Panc1 (cell line): Measurements from ENCODE around the gene CDK18. TPM values are rescaled to one million over a fixed set of nuclear protein-coding genes. Genes with fewer than 3 reads are reported as not detected.

Source experiments
- ATAC-seq: fragments of 200-7000 bp; cut with Tn5 transposase; 2 replicates; pipeline ENCODE4 v1.9.1; 2020; ENCODE audit warnings: mild to moderate bottlenecking, moderate library complexity
- BruUV-seq: library from RNA; stranded (reverse); fragments of 400-500 nt; replicated peaks from 2 replicates; lab custom pipeline; 2021; lab: Mats Ljungman, UMichigan
- CTCF ChIA-PET: fragments of 300-600 bp; sonication (Branson Sonifier 250); formaldehyde crosslinking; loops from one replicate; lab custom pipeline; 2022; ENCODE audit warnings: antibody characterized with exemption; lab: Charles Lee
- POLR2A ChIA-PET: fragments of 300-600 bp; sonication (Branson Sonifier 250); formaldehyde crosslinking; loops from one replicate; lab custom pipeline; 2022; ENCODE audit warnings: antibody characterized with exemption; lab: Charles Lee
- DNase-seq: peaks from one replicate; pipeline ENCODE4 v3.0.0-alpha.2; 2010; ENCODE audit warnings: low read depth, low spot score
- H3K27ac ChIP-seq: 2 replicates; pipeline ENCODE4 v1.5.1; 2011; ENCODE audit warnings: mild to moderate bottlenecking, low read length, inconsistent platforms
- H3K27me3 ChIP-seq: fragments of 200-500 bp; sonication (Bioruptor generic); 2 replicates; pipeline ENCODE4 v1.6.0; 2014; ENCODE audit warnings: low read length, inconsistent platforms; ENCODE audit not compliant: control insufficient read depth, insufficient read depth
- H3K36me3 ChIP-seq: fragments of 200-500 bp; sonication (Bioruptor generic); 2 replicates; pipeline ENCODE4 v1.5.1; 2014; ENCODE audit warnings: inconsistent platforms, mild to moderate bottlenecking, low read length, moderate library complexity; ENCODE audit not compliant: control insufficient read depth, insufficient read depth
- H3K4me1 ChIP-seq: 2 replicates; pipeline ENCODE4 v1.5.1; 2011; ENCODE audit warnings: inconsistent platforms, mild to moderate bottlenecking, low read length, moderate library complexity; ENCODE audit not compliant: control insufficient read depth, insufficient read depth
- H3K4me3 ChIP-seq, 2 experiments: 2 replicates each; pipeline ENCODE4 v1.5.1; 2011 to 2012; ENCODE audit warnings: low read depth in 2 of 2, low read length in 2 of 2, mild to moderate bottlenecking in 2 of 2, inconsistent platforms in 1 of 2, moderate library complexity in 1 of 2
- H3K9me3 ChIP-seq: fragments of 200-500 bp; sonication (Bioruptor generic); 2 replicates; pipeline ENCODE4 v1.5.1; 2014; ENCODE audit warnings: low read depth, mild to moderate bottlenecking, inconsistent platforms, low read length, moderate library complexity; ENCODE audit not compliant: control insufficient read depth, insufficient read depth
- POLR2AphosphoS5 ChIP-seq: IDR thresholded peaks from 2 replicates; pipeline ENCODE4 v1.6.1; 2012; ENCODE audit warnings: mild to moderate bottlenecking, low read depth, low read length, moderate library complexity
- SIN3A ChIP-seq: IDR thresholded peaks from 2 replicates; pipeline ENCODE4 v1.6.1; 2012; ENCODE audit warnings: low read depth, mild to moderate bottlenecking, low read length, moderate library complexity, borderline replicate concordance; ENCODE audit not compliant: insufficient read depth
- TCF7L2 ChIP-seq: IDR thresholded peaks from 2 replicates; pipeline ENCODE4 v1.6.1; 2011; ENCODE audit warnings: mild to moderate bottlenecking, low read depth, low read length, inconsistent platforms
- in situ Hi-C: cut with HindIII; loops from 2 replicates; pipeline ENCODE4 v1.10.0; 2016; ENCODE audit warnings: low sequenced_read_pairs, low pct_unique_long_range_greater_than_20kb
- intact Hi-C: fragments of 100-400 bp; cut with micrococcal nuclease; formaldehyde crosslinking; loops from one replicate; pipeline ENCODE4 v1.10.0; 2022; ENCODE audit not compliant: unreplicated experiment
- total RNA-seq: library from RNA; stranded (reverse); gene quantifications from one replicate; pipeline ENCODE4 v1.2.1, GENCODE V29; 2021; ENCODE audit not compliant: unreplicated experiment
- TF ChIP-seq, protein P1 (sequence below), 2 experiments: IDR thresholded peaks; 2 replicates each; pipeline ENCODE4 v1.6.1; 2011 to 2012; ENCODE audit warnings: low read depth in 2 of 2, control low read depth in 1 of 2, low read length in 1 of 2, mild to moderate bottlenecking in 1 of 2, moderate library complexity in 1 of 2; ENCODE audit not compliant: insufficient read depth in 1 of 2
- TF ChIP-seq, protein P2 (sequence below): fragments of 450-650 bp; IDR thresholded peaks from 2 replicates; pipeline ENCODE4 v1.5.1; 2017; ENCODE audit warnings: mild to moderate bottlenecking

Gene CDK18
- total RNA-seq, 1 experiment from 2014 or later: 7.0 TPM

DNA sequence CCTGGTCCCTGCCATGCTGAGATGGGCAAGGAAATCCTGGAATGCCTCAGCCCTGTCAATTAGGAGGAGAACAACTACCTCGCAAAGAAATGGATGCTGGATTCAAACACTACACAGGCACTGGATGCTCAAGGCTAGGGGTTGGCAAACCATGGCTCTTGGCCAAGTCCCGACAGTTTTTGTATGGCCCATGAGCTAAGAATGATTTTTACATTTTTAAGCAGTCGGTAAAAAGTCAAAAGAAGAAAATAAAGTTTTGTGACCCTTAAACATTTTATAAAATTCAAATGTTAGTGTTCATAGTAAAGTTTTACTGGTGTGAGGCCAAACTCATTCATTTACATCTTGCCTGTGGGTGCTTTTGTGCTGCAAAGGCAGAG lies 6.5 kb downstream of the CDK18 start:
- CTCF ChIA-PET: no interaction called here
- TF ChIP-seq, protein P1, sequence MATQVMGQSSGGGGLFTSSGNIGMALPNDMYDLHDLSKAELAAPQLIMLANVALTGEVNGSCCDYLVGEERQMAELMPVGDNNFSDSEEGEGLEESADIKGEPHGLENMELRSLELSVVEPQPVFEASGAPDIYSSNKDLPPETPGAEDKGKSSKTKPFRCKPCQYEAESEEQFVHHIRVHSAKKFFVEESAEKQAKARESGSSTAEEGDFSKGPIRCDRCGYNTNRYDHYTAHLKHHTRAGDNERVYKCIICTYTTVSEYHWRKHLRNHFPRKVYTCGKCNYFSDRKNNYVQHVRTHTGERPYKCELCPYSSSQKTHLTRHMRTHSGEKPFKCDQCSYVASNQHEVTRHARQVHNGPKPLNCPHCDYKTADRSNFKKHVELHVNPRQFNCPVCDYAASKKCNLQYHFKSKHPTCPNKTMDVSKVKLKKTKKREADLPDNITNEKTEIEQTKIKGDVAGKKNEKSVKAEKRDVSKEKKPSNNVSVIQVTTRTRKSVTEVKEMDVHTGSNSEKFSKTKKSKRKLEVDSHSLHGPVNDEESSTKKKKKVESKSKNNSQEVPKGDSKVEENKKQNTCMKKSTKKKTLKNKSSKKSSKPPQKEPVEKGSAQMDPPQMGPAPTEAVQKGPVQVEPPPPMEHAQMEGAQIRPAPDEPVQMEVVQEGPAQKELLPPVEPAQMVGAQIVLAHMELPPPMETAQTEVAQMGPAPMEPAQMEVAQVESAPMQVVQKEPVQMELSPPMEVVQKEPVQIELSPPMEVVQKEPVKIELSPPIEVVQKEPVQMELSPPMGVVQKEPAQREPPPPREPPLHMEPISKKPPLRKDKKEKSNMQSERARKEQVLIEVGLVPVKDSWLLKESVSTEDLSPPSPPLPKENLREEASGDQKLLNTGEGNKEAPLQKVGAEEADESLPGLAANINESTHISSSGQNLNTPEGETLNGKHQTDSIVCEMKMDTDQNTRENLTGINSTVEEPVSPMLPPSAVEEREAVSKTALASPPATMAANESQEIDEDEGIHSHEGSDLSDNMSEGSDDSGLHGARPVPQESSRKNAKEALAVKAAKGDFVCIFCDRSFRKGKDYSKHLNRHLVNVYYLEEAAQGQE (IDR thresholded peaks at IDR 0.05; ENCODE audit: insufficient read depth in 1 of 2, low read depth in 2 of 2, low read length in 1 of 2): no peak
- no peak for TF ChIP-seq SIN3A
- TF ChIP-seq POLR2AphosphoS5: no peak
- Histone ChIP-seq H3K27ac (no peak overlapping the region), H3K9me3 (no peaks in the 10 kb centered on the region), H3K27me3 (no peaks in the 10 kb centered on the region), H3K4me3 (no peak overlapping the region), H3K4me1 (no peaks in the 10 kb centered on the region), H3K36me3 (no peaks in the 10 kb centered on the region)
- POLR2A ChIA-PET: no interaction called here
- in situ Hi-C loops: no loop called here
- ATAC-seq (no peak), DNase-seq (no peak)
- intact Hi-C loops: no loop called here
- BruUV-seq: no TSS peak

DNA sequence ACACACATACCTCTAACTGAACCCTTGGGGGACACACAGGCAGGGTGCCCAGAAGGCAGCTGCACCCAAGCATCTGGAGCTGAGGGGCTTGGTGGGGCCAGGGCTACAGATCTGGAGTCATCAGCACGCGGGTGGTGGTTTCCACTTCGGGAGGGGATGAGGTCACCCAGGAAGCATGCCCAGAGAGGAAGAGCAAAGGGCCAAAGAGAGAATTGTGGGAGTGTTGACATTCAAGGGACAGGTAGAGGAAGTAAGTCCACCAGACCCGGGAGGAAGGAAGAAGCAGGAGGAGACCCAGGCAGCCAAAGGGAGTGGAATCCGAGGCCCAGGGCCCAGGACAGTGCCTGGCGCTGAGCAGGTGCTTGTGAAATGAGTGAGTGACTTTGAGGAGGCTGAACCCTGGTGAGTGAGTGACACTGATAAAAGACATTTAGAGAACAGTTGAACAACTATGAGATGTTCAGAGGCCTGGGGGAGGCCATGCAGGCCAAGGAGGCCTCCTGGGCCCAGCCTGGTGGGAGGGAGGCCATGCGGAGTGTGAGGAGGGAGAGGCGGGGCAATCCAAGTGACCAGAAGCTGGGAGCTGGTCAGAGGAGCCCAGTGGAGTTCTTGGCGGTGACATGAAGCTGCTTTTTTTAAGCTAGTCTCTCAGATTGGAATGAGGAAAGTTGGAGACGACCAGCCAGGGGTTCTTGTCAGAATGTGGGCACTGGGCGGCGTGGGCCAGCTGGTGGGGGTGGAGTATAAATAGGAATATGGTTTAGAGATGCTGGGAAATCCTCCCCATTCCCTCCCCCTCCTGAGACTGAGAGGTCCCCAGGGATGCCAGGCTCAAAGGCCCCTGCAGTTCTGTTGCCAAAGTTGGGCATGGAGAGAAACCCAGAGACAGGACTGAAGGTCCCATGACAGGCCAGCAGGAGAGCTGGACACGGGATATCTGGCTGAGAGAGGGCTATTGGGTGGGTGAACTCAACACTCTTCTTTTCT lies 7.9 kb downstream of the CDK18 start:
- BruUV-seq: no TSS peak
- ChIA-PET CTCF (no interaction called here), POLR2A (no interaction called here)
- in situ Hi-C loops: no loop called here
- intact Hi-C loops: no loop called here
- no peaks in the 10 kb centered on the region for H3K27me3 ChIP-seq
- no peak for TF ChIP-seq TCF7L2
- TF ChIP-seq, protein P1 (IDR thresholded peaks at IDR 0.05; ENCODE audit: insufficient read depth in 1 of 2, low read depth in 2 of 2, low read length in 1 of 2): no peak
- TF ChIP-seq SIN3A: no peak
- no peak for TF ChIP-seq POLR2AphosphoS5
- TF ChIP-seq, protein P2, sequence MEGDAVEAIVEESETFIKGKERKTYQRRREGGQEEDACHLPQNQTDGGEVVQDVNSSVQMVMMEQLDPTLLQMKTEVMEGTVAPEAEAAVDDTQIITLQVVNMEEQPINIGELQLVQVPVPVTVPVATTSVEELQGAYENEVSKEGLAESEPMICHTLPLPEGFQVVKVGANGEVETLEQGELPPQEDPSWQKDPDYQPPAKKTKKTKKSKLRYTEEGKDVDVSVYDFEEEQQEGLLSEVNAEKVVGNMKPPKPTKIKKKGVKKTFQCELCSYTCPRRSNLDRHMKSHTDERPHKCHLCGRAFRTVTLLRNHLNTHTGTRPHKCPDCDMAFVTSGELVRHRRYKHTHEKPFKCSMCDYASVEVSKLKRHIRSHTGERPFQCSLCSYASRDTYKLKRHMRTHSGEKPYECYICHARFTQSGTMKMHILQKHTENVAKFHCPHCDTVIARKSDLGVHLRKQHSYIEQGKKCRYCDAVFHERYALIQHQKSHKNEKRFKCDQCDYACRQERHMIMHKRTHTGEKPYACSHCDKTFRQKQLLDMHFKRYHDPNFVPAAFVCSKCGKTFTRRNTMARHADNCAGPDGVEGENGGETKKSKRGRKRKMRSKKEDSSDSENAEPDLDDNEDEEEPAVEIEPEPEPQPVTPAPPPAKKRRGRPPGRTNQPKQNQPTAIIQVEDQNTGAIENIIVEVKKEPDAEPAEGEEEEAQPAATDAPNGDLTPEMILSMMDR: no peak
- no peak overlapping the region for H3K4me3 ChIP-seq
- no peak for ATAC-seq
- H3K9me3 ChIP-seq: no peaks in the 10 kb centered on the region
- H3K27ac ChIP-seq: no peak overlapping the region
- H3K36me3 ChIP-seq: no peaks in the 10 kb centered on the region
- no peaks in the 10 kb centered on the region; the same call in 1 of the 2 replicates for H3K4me1 ChIP-seq
- DNase-seq: no peak
